Panc1 (cell line): ENCODE data around the gene CENATAC. TPM values are rescaled to one million over a fixed set of nuclear protein-coding genes. Genes with fewer than 3 reads are reported as not detected.
"Not testable (repeated sequence)": the region's sequence is repeated elsewhere in the genome, so short reads cannot be mapped to it uniquely, and the experiment has no call there.

Experiments
- ATAC-seq: fragments of 200-7000 bp; cut with Tn5 transposase; 2 replicates; pipeline ENCODE4 v1.9.1; 2020; ENCODE audit warnings: mild to moderate bottlenecking, moderate library complexity
- BruUV-seq: library from RNA; stranded (reverse); fragments of 400-500 nt; replicated peaks from 2 replicates; lab custom pipeline; 2021; lab: Mats Ljungman, UMichigan
- CTCF ChIA-PET: fragments of 300-600 bp; sonication (Branson Sonifier 250); formaldehyde crosslinking; loops from one replicate; lab custom pipeline; 2022; ENCODE audit warnings: antibody characterized with exemption; lab: Charles Lee
- POLR2A ChIA-PET: fragments of 300-600 bp; sonication (Branson Sonifier 250); formaldehyde crosslinking; loops from one replicate; lab custom pipeline; 2022; ENCODE audit warnings: antibody characterized with exemption; lab: Charles Lee
- DNase-seq: peaks from one replicate; pipeline ENCODE4 v3.0.0-alpha.2; 2010; ENCODE audit warnings: low read depth, low spot score
- H3K27ac ChIP-seq: 2 replicates; pipeline ENCODE4 v1.5.1; 2011; ENCODE audit warnings: mild to moderate bottlenecking, low read length, inconsistent platforms
- H3K27me3 ChIP-seq: fragments of 200-500 bp; sonication (Bioruptor generic); 2 replicates; pipeline ENCODE4 v1.6.0; 2014; ENCODE audit warnings: low read length, inconsistent platforms; ENCODE audit not compliant: control insufficient read depth, insufficient read depth
- H3K36me3 ChIP-seq: fragments of 200-500 bp; sonication (Bioruptor generic); 2 replicates; pipeline ENCODE4 v1.5.1; 2014; ENCODE audit warnings: inconsistent platforms, mild to moderate bottlenecking, low read length, moderate library complexity; ENCODE audit not compliant: control insufficient read depth, insufficient read depth
- H3K4me1 ChIP-seq: 2 replicates; pipeline ENCODE4 v1.5.1; 2011; ENCODE audit warnings: inconsistent platforms, mild to moderate bottlenecking, low read length, moderate library complexity; ENCODE audit not compliant: control insufficient read depth, insufficient read depth
- H3K4me3 ChIP-seq, 2 experiments: 2 replicates each; pipeline ENCODE4 v1.5.1; 2011 to 2012; ENCODE audit warnings: low read depth in 2 of 2, low read length in 2 of 2, mild to moderate bottlenecking in 2 of 2, inconsistent platforms in 1 of 2, moderate library complexity in 1 of 2
- H3K9me3 ChIP-seq: fragments of 200-500 bp; sonication (Bioruptor generic); 2 replicates; pipeline ENCODE4 v1.5.1; 2014; ENCODE audit warnings: low read depth, mild to moderate bottlenecking, inconsistent platforms, low read length, moderate library complexity; ENCODE audit not compliant: control insufficient read depth, insufficient read depth
- POLR2AphosphoS5 ChIP-seq: IDR thresholded peaks from 2 replicates; pipeline ENCODE4 v1.6.1; 2012; ENCODE audit warnings: mild to moderate bottlenecking, low read depth, low read length, moderate library complexity
- REST ChIP-seq, 2 experiments: IDR thresholded peaks; 2 replicates each; pipeline ENCODE4 v1.6.1; 2011 to 2012; ENCODE audit warnings: low read depth in 2 of 2, control low read depth in 1 of 2, low read length in 1 of 2, mild to moderate bottlenecking in 1 of 2, moderate library complexity in 1 of 2; ENCODE audit not compliant: insufficient read depth in 1 of 2
- SIN3A ChIP-seq: IDR thresholded peaks from 2 replicates; pipeline ENCODE4 v1.6.1; 2012; ENCODE audit warnings: low read depth, mild to moderate bottlenecking, low read length, moderate library complexity, borderline replicate concordance; ENCODE audit not compliant: insufficient read depth
- TCF7L2 ChIP-seq: IDR thresholded peaks from 2 replicates; pipeline ENCODE4 v1.6.1; 2011; ENCODE audit warnings: mild to moderate bottlenecking, low read depth, low read length, inconsistent platforms
- in situ Hi-C: cut with HindIII; loops from 2 replicates; pipeline ENCODE4 v1.10.0; 2016; ENCODE audit warnings: low sequenced_read_pairs, low pct_unique_long_range_greater_than_20kb
- intact Hi-C: fragments of 100-400 bp; cut with micrococcal nuclease; formaldehyde crosslinking; loops from one replicate; pipeline ENCODE4 v1.10.0; 2022; ENCODE audit not compliant: unreplicated experiment
- total RNA-seq: library from RNA; stranded (reverse); gene quantifications from one replicate; pipeline ENCODE4 v1.2.1, GENCODE V29; 2021; ENCODE audit not compliant: unreplicated experiment
- TF ChIP-seq, protein P1 (sequence below): fragments of 450-650 bp; IDR thresholded peaks from 2 replicates; pipeline ENCODE4 v1.5.1; 2017; ENCODE audit warnings: mild to moderate bottlenecking

CENATAC gene
- total RNA-seq, 1 experiment from 2014 or later: 45.4 TPM

GRCh38 chr11:118984825-118985224 lies 13.1 kb upstream of the CENATAC start:
- no TSS peak for BruUV-seq
- Histone ChIP-seq H3K4me1 (no peaks in the 10 kb centered on the region), H3K4me3 (no peak overlapping the region), H3K27me3 (no peaks in the 10 kb centered on the region), H3K9me3 (no peaks in the 10 kb centered on the region), H3K27ac (no peak overlapping the region), H3K36me3 (no peaks in the 10 kb centered on the region)
- ChIA-PET CTCF (interaction anchor here (0.6 kb wide), 1 partner anchor 341 kb away, joined by 6 read pairs; no protein-coding TSS in a partner anchor), POLR2A (no interaction called here)
- TF ChIP-seq, protein P1, sequence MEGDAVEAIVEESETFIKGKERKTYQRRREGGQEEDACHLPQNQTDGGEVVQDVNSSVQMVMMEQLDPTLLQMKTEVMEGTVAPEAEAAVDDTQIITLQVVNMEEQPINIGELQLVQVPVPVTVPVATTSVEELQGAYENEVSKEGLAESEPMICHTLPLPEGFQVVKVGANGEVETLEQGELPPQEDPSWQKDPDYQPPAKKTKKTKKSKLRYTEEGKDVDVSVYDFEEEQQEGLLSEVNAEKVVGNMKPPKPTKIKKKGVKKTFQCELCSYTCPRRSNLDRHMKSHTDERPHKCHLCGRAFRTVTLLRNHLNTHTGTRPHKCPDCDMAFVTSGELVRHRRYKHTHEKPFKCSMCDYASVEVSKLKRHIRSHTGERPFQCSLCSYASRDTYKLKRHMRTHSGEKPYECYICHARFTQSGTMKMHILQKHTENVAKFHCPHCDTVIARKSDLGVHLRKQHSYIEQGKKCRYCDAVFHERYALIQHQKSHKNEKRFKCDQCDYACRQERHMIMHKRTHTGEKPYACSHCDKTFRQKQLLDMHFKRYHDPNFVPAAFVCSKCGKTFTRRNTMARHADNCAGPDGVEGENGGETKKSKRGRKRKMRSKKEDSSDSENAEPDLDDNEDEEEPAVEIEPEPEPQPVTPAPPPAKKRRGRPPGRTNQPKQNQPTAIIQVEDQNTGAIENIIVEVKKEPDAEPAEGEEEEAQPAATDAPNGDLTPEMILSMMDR: no peak
- no peak for TF ChIP-seq SIN3A
- no peak for TF ChIP-seq TCF7L2
- no peak for TF ChIP-seq POLR2AphosphoS5
- TF ChIP-seq REST (IDR thresholded peaks at IDR 0.05; ENCODE audit: insufficient read depth in 1 of 2, low read depth in 2 of 2, low read length in 1 of 2): no peak
- ATAC-seq (peak; percentile 56), DNase-seq (no peak)
- intact Hi-C loops (no loop called here), in situ Hi-C loops (no loop called here)

GRCh38 chr11:118988280-118988679 lies 9.7 kb upstream of the CENATAC start:
- POLR2A ChIA-PET: interaction anchor here (0.7 kb wide), 1 partner anchor 313 kb away, joined by 4 read pairs; no protein-coding TSS in a partner anchor
- no peak for TF ChIP-seq TCF7L2
- TF ChIP-seq, protein P1: no peak
- TF ChIP-seq SIN3A: no peak
- no peak for TF ChIP-seq REST (IDR thresholded peaks at IDR 0.05; ENCODE audit: insufficient read depth in 1 of 2, low read depth in 2 of 2, low read length in 1 of 2)
- no TSS peak for BruUV-seq
- in situ Hi-C loops: no loop called here
- Histone ChIP-seq H3K36me3 (no peaks in the 10 kb centered on the region), H3K9me3 (no peaks in the 10 kb centered on the region), H3K27me3 (no peaks in the 10 kb centered on the region), H3K27ac (no peak overlapping the region), H3K4me1 (no peaks in the 10 kb centered on the region), H3K4me3 (no peak overlapping the region)
- CTCF ChIA-PET: interaction anchor here (1.2 kb wide), 1 partner anchor 9 kb away, joined by 3 read pairs; no protein-coding TSS in a partner anchor
- intact Hi-C loops: no loop called here
- DNase-seq (no peak), ATAC-seq (no peak)

DNA sequence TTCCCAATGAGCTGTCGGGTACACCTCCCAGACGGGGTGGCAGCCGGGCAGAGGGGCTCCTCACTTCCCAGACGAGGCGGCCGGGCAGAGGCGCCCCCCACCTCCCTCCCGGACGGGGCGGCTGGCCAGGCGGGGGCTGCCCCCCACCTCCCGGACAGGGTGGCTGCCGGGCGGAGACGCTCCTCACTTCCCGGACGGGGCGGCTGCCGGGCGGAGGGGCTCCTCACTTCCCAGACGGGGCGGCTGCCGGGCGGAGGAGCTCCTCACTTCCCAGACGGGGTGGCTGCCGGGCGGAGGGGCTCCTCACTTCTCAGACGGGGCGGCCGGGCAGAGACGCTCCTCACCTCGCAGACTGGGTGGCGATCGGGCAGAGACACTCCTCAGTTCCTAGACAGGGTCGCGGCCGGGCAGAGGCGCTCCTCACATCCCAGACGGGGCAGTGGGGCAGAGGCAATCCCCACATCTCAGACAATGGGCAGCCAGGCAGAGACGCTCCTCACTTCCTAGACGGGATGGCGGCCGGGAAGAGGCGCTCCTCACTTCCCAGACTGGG lies 6.4 kb upstream of the CENATAC start:
- H3K9me3 ChIP-seq, ATAC-seq, H3K4me3 ChIP-seq, POLR2A ChIA-PET, BruUV-seq, H3K4me1 ChIP-seq, intact Hi-C loops, H3K27me3 ChIP-seq, DNase-seq, H3K27ac ChIP-seq, in situ Hi-C loops, CTCF ChIA-PET, H3K36me3 ChIP-seq: not testable (repeated sequence)
